ENCODE measurements around the gene LRP1. TPM values are rescaled to one million over a fixed set of nuclear protein-coding genes. Genes with fewer than 3 reads are reported as not detected.

The LRP1 gene
- total and polyA plus RNA-seq, 4 donors, result 36.8 to 992 (median 370) TPM

GRCh38 chr12:57169046-57169795, 40.9 kb downstream of the LRP1 start:
- ATAC-seq (ENCODE audit: low FRiP score) (no peak), DNase-seq (no peak)
- H3K9me3 ChIP-seq (ENCODE audit: control insufficient read depth, low read length), result no peaks in the 10 kb centered on the region
- no peak overlapping the region for H3K27ac ChIP-seq (ENCODE audit: low read depth in 1 of 2, low read length in 2 of 2)
- intact Hi-C loops (cut with DNase I), result no loop called here
- peaks cover 6 to 17% of the 10 kb centered on the region in 2 donors for H3K36me3 ChIP-seq (ENCODE audit: control insufficient read depth in 1 of 2, insufficient read depth in 2 of 2, low read length in 1 of 2)
- H3K4me1 ChIP-seq (ENCODE audit: control insufficient read depth in 1 of 2, insufficient read depth in 2 of 2, low read length in 2 of 2), result no peaks in the 10 kb centered on the region
- WGBS, 2 donors, result 84 to 88% methylated on average over 23 of the region's 23 CpGs
- no peaks in the 10 kb centered on the region for H3K27me3 ChIP-seq (ENCODE audit: control insufficient read depth in 1 of 2, insufficient read depth in 2 of 2, low read length in 1 of 2)
- H3K4me3 ChIP-seq (ENCODE audit: low read length in 2 of 2), result no peak overlapping the region

- Histone ChIP-seq H3K27ac (ENCODE audit: low read depth in 1 of 2, low read length in 2 of 2) (no peak overlapping the region), H3K36me3 (ENCODE audit: control insufficient read depth in 1 of 2, insufficient read depth in 2 of 2, low read length in 1 of 2) (peaks cover 6 to 15% of the 10 kb centered on the region in 2 donors), H3K4me3 (ENCODE audit: low read length in 2 of 2) (no peak overlapping the region), H3K27me3 (ENCODE audit: control insufficient read depth in 1 of 2, insufficient read depth in 2 of 2, low read length in 1 of 2) (no peaks in the 10 kb centered on the region), H3K4me1 (ENCODE audit: control insufficient read depth in 1 of 2, insufficient read depth in 2 of 2, low read length in 2 of 2) (no peaks in the 10 kb centered on the region), H3K9me3 (ENCODE audit: control insufficient read depth, low read length) (no peaks in the 10 kb centered on the region)
- ATAC-seq (ENCODE audit: low FRiP score) (no peak), DNase-seq (no peak)
- intact Hi-C loops (cut with DNase I), result no loop called here
- 56 to 57% methylated on average over 7 of the region's 7 CpGs for WGBS, 2 donors
Observed at GRCh38 chr12:57169969-57170368, 41.7 kb downstream of the LRP1 start.

GRCh38 chr12:57170408-57170807, 42.1 kb downstream of the LRP1 start:
- Histone ChIP-seq H3K27me3 (ENCODE audit: control insufficient read depth in 1 of 2, insufficient read depth in 2 of 2, low read length in 1 of 2) (no peaks in the 10 kb centered on the region), H3K4me1 (ENCODE audit: control insufficient read depth in 1 of 2, insufficient read depth in 2 of 2, low read length in 2 of 2) (no peaks in the 10 kb centered on the region), H3K36me3 (ENCODE audit: control insufficient read depth in 1 of 2, insufficient read depth in 2 of 2, low read length in 1 of 2) (peaks cover 6 to 13% of the 10 kb centered on the region in 2 donors), H3K9me3 (ENCODE audit: control insufficient read depth, low read length) (no peaks in the 10 kb centered on the region), H3K4me3 (ENCODE audit: low read length in 2 of 2) (no peak overlapping the region), H3K27ac (ENCODE audit: low read depth in 1 of 2, low read length in 2 of 2) (no peak overlapping the region)
- 76 to 88% methylated on average over 1 of the region's 1 CpG for WGBS, 2 donors
- intact Hi-C loops (cut with DNase I), result no loop called here
- no peak for DNase-seq
- ATAC-seq (ENCODE audit: low FRiP score), result no peak

- Histone ChIP-seq H3K4me3 (ENCODE audit: low read length in 2 of 2) (no peak overlapping the region), H3K4me1 (ENCODE audit: control insufficient read depth in 1 of 2, insufficient read depth in 2 of 2, low read length in 2 of 2) (no peaks in the 10 kb centered on the region), H3K27ac (ENCODE audit: low read depth in 1 of 2, low read length in 2 of 2) (no peak overlapping the region), H3K27me3 (ENCODE audit: control insufficient read depth in 1 of 2, insufficient read depth in 2 of 2, low read length in 1 of 2) (no peaks in the 10 kb centered on the region), H3K36me3 (ENCODE audit: control insufficient read depth in 1 of 2, insufficient read depth in 2 of 2, low read length in 1 of 2) (peaks cover 6 to 12% of the 10 kb centered on the region in 2 donors), H3K9me3 (ENCODE audit: control insufficient read depth, low read length) (no peaks in the 10 kb centered on the region)
- ATAC-seq (ENCODE audit: low FRiP score) (no peak), DNase-seq (no peak)
- intact Hi-C loops (cut with DNase I), result no loop called here
- 84 to 86% methylated on average over 4 of the region's 4 CpGs for WGBS, 2 donors
Observed at GRCh38 chr12:57170927-57171326, 42.6 kb downstream of the LRP1 start.

GRCh38 chr12:57171668-57172067, 43.4 kb downstream of the LRP1 start:
- peak; percentile 19 for ATAC-seq (ENCODE audit: low FRiP score)

GRCh38 chr12:57173089-57173488, 44.8 kb downstream of the LRP1 start:
- no peak for DNase-seq
- Histone ChIP-seq H3K4me1 (ENCODE audit: control insufficient read depth in 1 of 2, insufficient read depth in 2 of 2, low read length in 2 of 2) (no peaks in the 10 kb centered on the region), H3K4me3 (ENCODE audit: low read length in 2 of 2) (no peak overlapping the region), H3K9me3 (ENCODE audit: control insufficient read depth, low read length) (no peaks in the 10 kb centered on the region), H3K36me3 (ENCODE audit: control insufficient read depth in 1 of 2, insufficient read depth in 2 of 2, low read length in 1 of 2) (peaks cover 2 to 10% of the 10 kb centered on the region in 2 donors), H3K27ac (ENCODE audit: low read depth in 1 of 2, low read length in 2 of 2) (no peak overlapping the region), H3K27me3 (ENCODE audit: control insufficient read depth in 1 of 2, insufficient read depth in 2 of 2, low read length in 1 of 2) (no peaks in the 10 kb centered on the region)
- intact Hi-C loops (cut with DNase I), result no loop called here
- ATAC-seq (ENCODE audit: low FRiP score), result no peak
- 62 to 69% methylated on average over 10 to 11 of the region's 11 CpGs for whole genome bisulfite sequencing, 2 donors

More at GRCh38 chr12:57171668-57172067, 43.4 kb downstream of the LRP1 start:
- peaks cover 2 to 12% of the 10 kb centered on the region in 2 donors for H3K36me3 ChIP-seq (ENCODE audit: control insufficient read depth in 1 of 2, insufficient read depth in 2 of 2, low read length in 1 of 2)
- H3K9me3 ChIP-seq (ENCODE audit: control insufficient read depth, low read length), result no peaks in the 10 kb centered on the region
- 39 to 41% methylated on average over 4 of the region's 4 CpGs for WGBS, 2 donors
- H3K27ac ChIP-seq (ENCODE audit: low read depth in 1 of 2, low read length in 2 of 2), result no peak overlapping the region
- no peak overlapping the region for H3K4me3 ChIP-seq (ENCODE audit: low read length in 2 of 2)
- intact Hi-C loops (cut with DNase I), result no loop called here
- no peaks in the 10 kb centered on the region for H3K27me3 ChIP-seq (ENCODE audit: control insufficient read depth in 1 of 2, insufficient read depth in 2 of 2, low read length in 1 of 2)
- H3K4me1 ChIP-seq (ENCODE audit: control insufficient read depth in 1 of 2, insufficient read depth in 2 of 2, low read length in 2 of 2), result no peaks in the 10 kb centered on the region
- DNase-seq, result no peak

GRCh38 chr12:57173683-57174082, 45.4 kb downstream of the LRP1 start:
- Histone ChIP-seq H3K36me3 (ENCODE audit: control insufficient read depth in 1 of 2, insufficient read depth in 2 of 2, low read length in 1 of 2) (peaks cover 0 to 7% of the 10 kb centered on the region in 2 donors), H3K4me1 (ENCODE audit: control insufficient read depth in 1 of 2, insufficient read depth in 2 of 2, low read length in 2 of 2) (no peaks in the 10 kb centered on the region), H3K27me3 (ENCODE audit: control insufficient read depth in 1 of 2, insufficient read depth in 2 of 2, low read length in 1 of 2) (no peaks in the 10 kb centered on the region), H3K4me3 (ENCODE audit: low read length in 2 of 2) (no peak overlapping the region), H3K27ac (ENCODE audit: low read depth in 1 of 2, low read length in 2 of 2) (no peak overlapping the region), H3K9me3 (ENCODE audit: control insufficient read depth, low read length) (no peaks in the 10 kb centered on the region)
- intact Hi-C loops (cut with DNase I), result loop anchor here in 1 of 2 donors (2.0 kb wide), 2 partner anchors 21 to 49 kb away; no protein-coding TSS in a partner anchor
- no peak for DNase-seq
- WGBS, 2 donors, result 81 to 82% methylated on average over 14 of the region's 14 CpGs
- no peak for ATAC-seq (ENCODE audit: low FRiP score)

GRCh38 chr12:57175428-57176138, 47.3 kb downstream of the LRP1 start:
- intact Hi-C loops (cut with DNase I), result loop anchor here (2.0 kb wide), 2 partner anchors 23 to 51 kb away; no protein-coding TSS in a partner anchor
- 22 to 23% methylated on average over 29 of the region's 29 CpGs for WGBS, 2 donors
- peak; percentile 89 to 96 for DNase-seq
- Histone ChIP-seq H3K4me3 (ENCODE audit: low read length in 2 of 2) (no peak overlapping the region), H3K27ac (ENCODE audit: low read depth in 1 of 2, low read length in 2 of 2) (peak overlapping the region in 1 of 2 donors; percentile 9), H3K27me3 (ENCODE audit: control insufficient read depth in 1 of 2, insufficient read depth in 2 of 2, low read length in 1 of 2) (no peaks in the 10 kb centered on the region), H3K4me1 (ENCODE audit: control insufficient read depth in 1 of 2, insufficient read depth in 2 of 2, low read length in 2 of 2) (no peaks in the 10 kb centered on the region), H3K9me3 (ENCODE audit: control insufficient read depth, low read length) (no peaks in the 10 kb centered on the region), H3K36me3 (ENCODE audit: control insufficient read depth in 1 of 2, insufficient read depth in 2 of 2, low read length in 1 of 2) (peaks cover 0 to 11% of the 10 kb centered on the region in 2 donors)
- peak; percentile 75 for ATAC-seq (ENCODE audit: low FRiP score)
